Stimulated activated CD8-positive, alpha-beta memory T cell treated with anti-CD3 and anti-CD28 coated beads, Interleukin-12 subunit alpha, Interleukin-12 subunit beta, amount 100 ng/mL, for 1 hour (primary cell): Measurements from ENCODE around the gene C11orf97.
"Not testable (repeated sequence)": the region's sequence is repeated elsewhere in the genome, so short reads cannot be mapped to it uniquely, and the experiment has no call there.

Experiments used
- DNase-seq: peaks from one replicate; pipeline ENCODE4 v3.0.0-alpha.2; 2020; ENCODE audit warnings: low read depth

The C11orf97 gene

GRCh38 chr11:94557992-94558391 lies 45.7 kb downstream of the C11orf97 start:
- no peak for DNase-seq

- DNase-seq, result no peak
Measured at GRCh38 chr11:94558468-94558867, 46.2 kb downstream of the C11orf97 start.

GRCh38 chr11:94558932-94559331 lies 46.7 kb downstream of the C11orf97 start:
- DNase-seq, result no peak

- no peak for DNase-seq
Measured at GRCh38 chr11:94559361-94559760, 47.1 kb downstream of the C11orf97 start.

- DNase-seq, result no peak
Measured at GRCh38 chr11:94560834-94561233, 48.6 kb downstream of the C11orf97 start.

- DNase-seq, result no peak
Measured at GRCh38 chr11:94563176-94563847, 51.1 kb downstream of the C11orf97 start.

GRCh38 chr11:94563848-94564467 lies 51.7 kb downstream of the C11orf97 start:
- DNase-seq, result no peak

- DNase-seq, result no peak
Measured at GRCh38 chr11:94567181-94567670, 55.0 kb downstream of the C11orf97 start, which contains the start of gene PIWIL4. TSS of gene PIWIL4 (plus strand) at chr11:94567368. CDS start at chr11:94567519, 151 bp downstream.

- no peak for DNase-seq
Measured at GRCh38 chr11:94568200-94568599, 55.9 kb downstream of the C11orf97 start.

GRCh38 chr11:94568717-94569116 lies 56.5 kb downstream of the C11orf97 start:
- no peak for DNase-seq

- DNase-seq, result not testable (repeated sequence)
Measured at GRCh38 chr11:94572975-94573374, 60.7 kb downstream of the C11orf97 start.

- DNase-seq, result no peak
Measured at GRCh38 chr11:94574193-94574961, 62.1 kb downstream of the C11orf97 start.

GRCh38 chr11:94576306-94576705 lies 64.0 kb downstream of the C11orf97 start:
- no peak for DNase-seq

- no peak for DNase-seq
Measured at GRCh38 chr11:94577841-94578240, 65.6 kb downstream of the C11orf97 start.
